Measurements from ENCODE around the gene CILP2.

Gene CILP2, protein sequence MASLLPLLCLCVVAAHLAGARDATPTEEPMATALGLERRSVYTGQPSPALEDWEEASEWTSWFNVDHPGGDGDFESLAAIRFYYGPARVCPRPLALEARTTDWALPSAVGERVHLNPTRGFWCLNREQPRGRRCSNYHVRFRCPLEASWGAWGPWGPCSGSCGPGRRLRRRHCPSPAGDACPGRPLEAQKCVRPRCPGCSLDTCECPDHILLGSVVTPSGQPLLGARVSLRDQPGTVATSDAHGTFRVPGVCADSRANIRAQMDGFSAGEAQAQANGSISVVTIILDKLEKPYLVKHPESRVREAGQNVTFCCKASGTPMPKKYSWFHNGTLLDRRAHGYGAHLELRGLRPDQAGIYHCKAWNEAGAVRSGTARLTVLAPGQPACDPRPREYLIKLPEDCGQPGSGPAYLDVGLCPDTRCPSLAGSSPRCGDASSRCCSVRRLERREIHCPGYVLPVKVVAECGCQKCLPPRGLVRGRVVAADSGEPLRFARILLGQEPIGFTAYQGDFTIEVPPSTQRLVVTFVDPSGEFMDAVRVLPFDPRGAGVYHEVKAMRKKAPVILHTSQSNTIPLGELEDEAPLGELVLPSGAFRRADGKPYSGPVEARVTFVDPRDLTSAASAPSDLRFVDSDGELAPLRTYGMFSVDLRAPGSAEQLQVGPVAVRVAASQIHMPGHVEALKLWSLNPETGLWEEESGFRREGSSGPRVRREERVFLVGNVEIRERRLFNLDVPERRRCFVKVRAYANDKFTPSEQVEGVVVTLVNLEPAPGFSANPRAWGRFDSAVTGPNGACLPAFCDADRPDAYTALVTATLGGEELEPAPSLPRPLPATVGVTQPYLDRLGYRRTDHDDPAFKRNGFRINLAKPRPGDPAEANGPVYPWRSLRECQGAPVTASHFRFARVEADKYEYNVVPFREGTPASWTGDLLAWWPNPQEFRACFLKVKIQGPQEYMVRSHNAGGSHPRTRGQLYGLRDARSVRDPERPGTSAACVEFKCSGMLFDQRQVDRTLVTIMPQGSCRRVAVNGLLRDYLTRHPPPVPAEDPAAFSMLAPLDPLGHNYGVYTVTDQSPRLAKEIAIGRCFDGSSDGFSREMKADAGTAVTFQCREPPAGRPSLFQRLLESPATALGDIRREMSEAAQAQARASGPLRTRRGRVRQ

DNA sequence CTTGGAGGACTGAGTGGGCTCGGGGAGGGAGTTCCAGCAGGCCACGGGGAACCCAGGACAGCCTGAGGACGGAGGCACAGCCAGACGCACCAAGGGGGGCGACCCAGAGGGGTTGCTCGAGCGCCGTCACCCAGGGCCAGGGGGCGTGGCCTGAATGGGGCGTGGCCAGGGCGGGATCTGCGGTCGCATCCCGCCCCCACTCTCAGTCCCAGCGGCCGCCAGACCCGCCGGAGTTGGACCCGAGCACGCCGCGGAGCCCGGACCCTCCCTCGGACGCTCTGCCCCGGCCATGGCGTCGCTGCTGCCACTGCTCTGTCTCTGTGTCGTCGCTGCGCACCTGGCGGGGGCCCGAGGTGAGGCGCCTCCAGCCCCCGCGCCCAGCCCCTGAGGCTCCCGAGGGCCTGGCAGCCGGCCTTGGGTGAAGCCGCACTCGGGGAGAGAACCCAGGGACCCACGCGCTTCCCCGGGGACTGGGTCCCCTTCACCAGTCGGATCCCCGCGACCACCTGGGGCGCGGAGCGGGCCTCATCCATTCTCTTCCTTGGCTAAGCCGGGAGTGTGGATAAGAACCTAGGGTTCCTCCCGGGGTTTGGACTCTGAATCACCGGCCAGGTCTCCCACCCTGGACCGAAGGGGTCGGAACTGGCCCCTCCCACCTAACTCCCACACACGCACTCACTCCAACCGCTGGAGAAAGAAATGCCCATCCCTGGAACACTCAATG is at the start of gene CILP2:
Gene CILP2 (plus strand): TSS at position 205 of the 724 bp plus-strand sequence. CDS start 85 bp downstream, at position 290.
- no peak for DNase-seq (ENCODE audit: low spot score)

DNA sequence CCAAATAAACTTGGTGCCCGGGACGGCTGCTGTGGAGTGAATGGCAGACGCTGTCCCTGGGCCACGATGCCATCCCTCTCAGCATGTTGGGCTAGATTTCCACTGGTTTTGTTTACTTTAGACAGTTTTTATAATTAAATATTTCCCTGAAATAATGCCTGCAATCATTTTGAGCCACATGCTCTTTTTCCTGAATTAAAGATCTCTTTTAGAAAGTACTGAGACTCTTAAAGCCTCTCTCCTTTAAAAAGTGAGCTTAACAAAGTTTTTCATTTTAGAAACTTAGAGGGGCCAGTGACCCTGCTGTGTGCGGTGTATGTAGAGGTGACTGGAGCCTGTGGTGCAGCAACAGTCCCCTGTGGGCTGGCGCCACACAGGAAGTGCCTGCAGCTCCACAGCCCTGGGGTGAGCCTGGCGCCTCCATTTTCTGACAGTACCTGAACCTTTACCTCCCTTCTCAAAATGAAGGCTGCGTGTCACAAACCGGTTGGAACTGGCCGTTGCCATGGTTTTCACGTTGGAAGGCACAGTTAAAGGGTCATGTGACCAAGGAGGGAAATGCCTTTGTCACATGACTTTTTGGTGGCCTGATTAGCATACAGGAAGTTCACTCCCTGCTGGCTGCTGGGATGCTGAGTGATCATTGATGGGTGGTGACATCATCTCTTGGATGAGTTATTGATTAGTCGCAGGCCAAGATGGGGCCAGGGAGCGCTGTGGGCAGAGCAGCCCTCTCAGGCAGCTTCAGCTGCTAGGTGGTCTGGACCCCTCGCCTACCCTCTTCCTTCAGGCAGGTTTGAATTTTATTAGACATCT is 49.0 kb upstream of the CILP2 start:
- DNase-seq (ENCODE audit: low spot score): peak; percentile 98

DNA sequence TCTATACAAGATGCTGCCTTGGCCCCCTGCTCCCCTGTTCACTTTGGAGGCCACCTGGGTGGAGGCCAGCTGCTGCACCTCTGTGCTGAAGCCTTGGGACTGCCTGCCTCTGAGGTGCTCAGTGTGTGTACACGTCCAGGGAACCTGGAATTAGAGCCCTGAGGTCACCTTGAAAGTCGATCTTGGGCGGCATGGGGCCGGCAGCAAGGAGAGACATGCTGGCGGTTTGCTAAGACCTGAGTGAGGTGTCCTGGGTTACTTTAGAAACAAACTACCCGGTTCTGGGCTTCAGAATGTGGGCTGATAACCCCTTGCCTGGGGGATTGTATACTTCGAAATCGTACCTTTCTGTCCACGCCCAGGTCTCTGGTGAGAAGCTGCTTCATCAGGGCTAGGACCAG is 48.3 kb upstream of the CILP2 start:
- peak; percentile 17 for DNase-seq (ENCODE audit: low spot score)

DNA sequence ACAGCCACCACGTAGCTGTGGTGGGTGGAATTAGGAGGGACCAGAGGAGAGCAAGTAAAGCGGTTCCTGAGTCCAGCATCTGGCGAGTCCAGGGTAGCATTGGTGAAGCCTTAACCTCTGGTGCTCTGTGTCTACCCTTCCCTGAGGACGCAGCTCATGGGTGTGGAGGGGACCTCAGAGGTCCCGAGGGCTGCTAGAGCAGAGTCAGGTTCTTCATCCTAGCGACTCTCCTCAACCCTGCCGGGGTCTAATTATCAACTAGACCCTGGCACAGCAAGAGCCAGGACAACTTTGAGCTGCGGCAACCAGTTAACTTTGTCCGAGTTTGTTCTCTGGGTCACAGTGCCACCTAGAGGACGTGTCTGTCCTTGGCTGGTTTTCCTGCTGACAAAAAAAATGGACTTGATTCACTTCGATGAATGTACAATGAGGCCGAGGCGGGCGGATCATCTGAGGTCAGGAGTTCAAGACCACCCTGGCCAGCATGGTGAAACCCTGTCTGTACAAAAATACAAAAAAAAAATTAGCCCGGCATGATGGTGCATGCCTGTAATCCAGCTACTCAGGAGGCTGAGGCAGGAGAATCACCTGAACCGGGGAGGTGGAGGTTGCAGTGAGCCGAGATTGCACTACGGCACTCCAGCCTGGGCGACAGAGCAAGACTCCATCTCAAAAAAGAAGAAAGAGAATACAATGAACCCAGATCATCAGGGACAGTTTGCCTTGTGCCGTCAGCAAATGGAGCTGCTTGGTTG is 47.7 kb upstream of the CILP2 start:
- DNase-seq (ENCODE audit: low spot score): peak; percentile 85

DNA sequence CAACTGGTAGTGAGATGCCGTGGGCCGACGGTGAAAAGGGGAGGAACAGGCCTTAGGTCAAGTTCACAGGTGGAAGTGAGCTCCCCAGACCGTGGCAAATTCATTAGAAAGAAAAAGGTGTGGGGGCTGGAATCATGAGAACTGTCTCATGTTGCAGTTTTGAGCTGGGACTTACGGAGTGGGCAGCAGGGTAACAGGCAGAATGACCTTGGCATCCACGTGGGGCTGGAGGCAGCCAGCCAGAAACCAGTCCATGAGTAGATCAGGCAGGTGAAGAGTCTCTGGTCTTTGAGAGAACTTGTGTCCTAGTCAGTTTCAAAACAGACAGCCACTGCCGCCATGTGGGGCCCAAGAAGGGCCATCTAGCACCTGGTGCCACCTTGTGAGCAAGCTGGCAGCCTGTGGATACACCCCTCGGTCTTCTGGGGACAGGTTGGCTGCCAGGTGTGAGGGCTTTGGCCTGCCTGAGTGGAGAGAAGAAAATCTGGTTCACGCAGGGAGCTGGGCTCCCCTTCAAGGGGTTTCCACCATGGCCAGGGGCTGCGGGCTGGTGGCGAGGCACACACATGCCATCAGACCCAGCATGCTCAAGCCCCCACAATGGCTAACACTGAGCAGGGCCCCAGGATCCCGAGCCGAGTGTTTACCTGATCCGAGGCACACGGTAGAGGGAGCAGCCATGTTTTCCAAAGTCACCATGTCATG is 46.6 kb upstream of the CILP2 start:
- DNase-seq (ENCODE audit: low spot score): no peak

DNA sequence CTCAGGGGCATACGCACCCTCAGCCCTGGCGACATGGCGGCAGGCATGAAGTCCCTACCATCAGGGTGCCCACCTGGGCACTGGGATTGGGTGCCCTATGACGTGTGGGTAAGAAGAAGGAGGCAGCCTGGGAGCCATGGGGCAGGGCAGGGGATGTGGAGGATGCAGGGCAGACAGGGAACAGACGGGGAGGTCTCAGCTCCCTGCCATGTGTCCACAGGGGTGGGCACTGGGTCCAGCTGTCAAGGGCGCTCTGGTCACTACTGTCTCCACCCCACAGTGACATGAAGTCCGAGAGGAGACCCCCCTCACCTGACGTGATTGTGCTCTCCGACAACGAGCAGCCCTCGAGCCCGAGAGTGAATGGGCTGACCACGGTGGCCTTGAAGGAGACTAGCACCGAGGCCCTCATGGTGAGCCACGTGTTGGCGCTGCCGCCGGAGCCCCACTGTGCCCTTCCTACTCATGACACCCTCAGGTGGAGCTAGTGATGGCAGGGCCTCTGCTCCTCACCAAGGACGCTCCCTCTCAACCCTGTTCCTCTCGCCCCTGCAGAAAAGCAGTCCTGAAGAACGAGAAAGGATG is 45.9 kb upstream of the CILP2 start:
- no peak for DNase-seq (ENCODE audit: low spot score)

DNA sequence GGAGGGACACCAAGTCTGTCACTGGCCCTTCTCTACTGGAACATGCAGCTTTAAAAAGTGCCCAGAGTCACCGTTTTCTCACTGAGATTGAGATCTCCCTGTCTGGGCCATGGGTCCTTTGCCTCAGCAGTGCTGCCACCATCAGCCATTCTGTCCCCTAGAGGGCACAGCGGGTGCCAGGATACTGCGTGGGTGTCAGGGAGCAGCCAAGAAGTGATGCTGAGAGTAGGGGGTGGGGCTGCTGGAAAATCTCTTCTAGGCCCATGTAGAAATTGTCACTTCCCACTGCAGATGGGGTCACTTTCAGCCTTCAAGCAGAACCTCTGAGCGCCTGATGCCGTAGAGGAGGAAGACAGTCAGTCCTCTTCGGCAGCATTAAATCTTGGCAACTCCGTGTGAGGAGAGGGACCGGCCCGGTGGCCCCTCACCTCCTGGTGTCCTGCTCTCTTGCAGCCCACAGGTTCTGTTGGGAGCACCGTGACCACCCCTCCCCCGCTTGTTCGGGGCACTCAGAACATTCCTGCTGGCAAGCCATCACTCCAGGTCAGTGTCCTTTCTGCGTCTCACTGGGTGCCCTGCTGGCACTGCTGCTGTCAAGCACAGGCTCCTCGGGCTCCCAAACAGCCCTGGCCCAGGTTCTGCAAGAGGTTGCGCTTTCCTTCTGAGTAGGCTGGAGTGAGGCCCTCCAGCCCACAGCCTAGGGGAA is 44.1 kb upstream of the CILP2 start:
- no peak for DNase-seq (ENCODE audit: low spot score)

DNA sequence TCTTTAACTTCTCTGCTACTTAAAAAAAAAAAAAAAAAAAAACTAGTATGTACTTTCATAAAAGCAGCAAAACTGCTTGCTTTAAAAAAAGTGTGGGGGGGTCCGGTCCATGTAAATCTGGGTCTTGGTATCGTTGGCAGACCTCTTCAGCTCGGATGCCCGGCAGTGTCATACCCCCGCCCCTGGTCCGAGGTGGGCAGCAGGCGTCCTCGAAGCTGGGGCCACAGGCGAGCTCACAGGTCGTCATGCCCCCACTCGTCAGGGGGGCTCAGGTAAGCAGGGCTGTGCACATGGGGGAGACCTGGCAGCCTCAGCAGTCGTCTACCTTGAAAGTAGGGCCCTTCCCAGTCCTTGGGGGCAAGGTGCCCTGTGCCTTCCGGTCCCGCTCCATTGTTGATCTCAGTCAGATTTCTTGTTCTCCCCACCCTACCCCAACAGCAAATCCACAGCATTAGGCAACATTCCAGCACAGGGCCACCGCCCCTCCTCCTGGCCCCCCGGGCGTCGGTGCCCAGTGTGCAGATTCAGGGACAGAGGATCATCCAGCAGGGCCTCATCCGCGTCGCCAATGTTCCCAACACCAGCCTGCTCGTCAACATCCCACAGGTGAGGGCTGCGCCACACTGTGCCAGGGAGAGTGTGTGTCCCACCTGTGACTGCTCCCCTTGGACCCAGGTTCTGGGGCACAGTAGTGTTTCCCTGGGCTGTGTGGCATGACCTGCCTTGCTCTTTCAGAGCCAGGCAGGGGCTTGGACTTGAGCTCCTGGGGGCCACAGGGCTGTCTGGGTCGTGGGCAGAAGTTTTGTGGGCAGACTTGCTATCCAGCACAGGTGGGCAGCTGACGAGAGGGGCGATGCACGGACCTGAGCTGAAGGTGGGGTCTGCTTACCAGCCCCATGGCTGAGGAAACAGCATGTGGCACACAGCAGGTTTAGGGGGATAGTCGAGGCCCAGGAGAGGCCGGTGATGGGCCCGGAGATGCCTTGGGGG is 42.2 kb upstream of the CILP2 start:
- DNase-seq (ENCODE audit: low spot score): no peak

DNA sequence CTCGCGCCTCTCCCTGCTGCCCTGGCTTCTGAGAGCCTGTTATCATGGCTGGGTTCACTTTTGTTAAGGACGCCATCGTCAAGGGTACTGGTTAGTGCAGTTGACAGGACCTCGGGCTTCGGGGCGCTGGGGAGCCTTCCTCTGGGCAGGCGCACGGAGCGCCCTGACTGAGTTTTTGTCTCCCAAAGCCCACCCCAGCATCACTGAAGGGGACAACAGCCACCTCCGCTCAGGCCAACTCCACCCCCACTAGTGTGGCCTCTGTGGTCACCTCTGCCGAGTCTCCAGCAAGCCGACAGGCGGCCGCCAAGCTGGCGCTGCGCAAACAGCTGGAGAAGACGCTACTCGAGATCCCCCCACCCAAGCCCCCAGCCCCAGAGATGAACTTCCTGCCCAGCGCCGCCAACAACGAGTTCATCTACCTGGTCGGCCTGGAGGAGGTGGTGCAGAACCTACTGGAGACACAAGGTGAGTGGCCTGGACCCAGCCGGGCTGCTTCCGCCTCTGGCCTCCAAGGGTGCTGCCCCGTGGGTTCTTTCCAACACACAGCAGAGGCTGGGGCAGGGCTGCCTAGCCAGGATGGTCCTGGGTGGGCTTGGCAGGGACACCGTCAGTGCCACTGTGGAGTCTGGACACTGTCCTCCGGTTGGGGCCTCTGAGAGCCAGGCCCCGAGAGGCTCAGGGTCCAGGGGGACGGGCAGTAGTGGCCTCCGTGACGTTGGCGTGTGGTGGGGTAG is 39.6 kb upstream of the CILP2 start:
- DNase-seq (ENCODE audit: low spot score): no peak

DNA sequence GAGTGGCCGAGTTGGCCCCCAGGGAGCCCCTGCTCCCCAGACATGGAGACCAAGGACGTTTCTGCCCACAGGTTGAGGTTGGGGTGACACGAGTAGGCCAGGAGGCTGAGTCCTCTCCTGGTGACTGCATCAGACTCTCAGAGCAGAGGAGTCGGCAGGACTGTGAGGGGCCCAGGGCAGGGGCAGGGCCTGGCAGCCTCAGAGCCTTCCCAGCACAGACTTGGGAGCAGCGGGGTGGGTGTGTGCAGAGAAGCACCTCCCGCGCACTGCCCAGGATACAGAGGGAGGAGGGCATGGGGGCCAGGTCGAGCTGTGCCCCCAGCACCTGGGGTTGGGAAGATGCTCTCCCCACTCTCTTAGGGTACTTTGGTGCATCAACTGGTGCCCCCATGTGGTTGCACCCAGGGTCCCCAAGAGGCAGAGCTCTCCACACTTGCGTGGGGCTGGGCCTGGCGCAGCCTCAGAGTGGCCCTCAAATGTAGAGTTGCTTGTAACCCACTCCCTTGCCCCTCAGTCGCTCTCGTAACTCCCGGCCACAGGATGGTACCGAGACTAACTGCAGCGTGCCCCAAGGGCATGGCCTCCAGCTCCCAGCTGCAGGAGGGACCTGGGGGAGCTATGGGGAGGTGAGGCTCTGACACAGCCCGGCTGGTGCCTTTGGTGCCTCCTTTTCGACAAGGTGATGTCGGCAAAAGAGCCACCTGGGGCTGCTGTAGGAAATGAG is 38.6 kb upstream of the CILP2 start:
- DNase-seq (ENCODE audit: low spot score): no peak

DNA sequence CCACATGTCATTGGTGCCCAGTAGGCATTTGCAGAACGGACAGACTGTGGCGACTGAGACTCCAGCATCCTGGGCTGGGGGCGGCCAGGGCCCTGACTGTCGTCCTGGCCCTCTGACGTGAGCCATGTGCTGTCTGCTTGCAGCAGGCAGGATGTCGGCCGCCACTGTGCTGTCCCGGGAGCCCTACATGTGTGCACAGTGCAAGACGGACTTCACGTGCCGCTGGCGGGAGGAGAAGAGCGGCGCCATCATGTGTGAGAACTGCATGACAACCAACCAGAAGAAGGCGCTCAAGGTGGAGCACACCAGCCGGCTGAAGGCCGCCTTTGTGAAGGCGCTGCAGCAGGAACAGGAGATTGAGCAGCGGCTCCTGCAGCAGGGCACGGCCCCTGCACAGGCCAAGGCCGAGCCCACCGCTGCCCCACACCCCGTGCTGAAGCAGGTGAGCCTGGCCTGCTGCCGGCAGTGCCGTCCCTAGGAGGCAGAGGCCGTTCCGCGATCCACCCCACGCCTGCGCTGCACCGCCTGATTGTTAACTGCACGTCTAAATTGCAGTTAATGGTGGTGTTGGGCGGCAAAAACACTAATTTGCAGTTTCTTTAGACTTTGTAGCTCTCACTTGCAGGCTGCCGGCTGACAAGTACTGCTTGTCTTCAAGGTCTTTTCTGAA is 37.0 kb upstream of the CILP2 start:
- no peak for DNase-seq (ENCODE audit: low spot score)

DNA sequence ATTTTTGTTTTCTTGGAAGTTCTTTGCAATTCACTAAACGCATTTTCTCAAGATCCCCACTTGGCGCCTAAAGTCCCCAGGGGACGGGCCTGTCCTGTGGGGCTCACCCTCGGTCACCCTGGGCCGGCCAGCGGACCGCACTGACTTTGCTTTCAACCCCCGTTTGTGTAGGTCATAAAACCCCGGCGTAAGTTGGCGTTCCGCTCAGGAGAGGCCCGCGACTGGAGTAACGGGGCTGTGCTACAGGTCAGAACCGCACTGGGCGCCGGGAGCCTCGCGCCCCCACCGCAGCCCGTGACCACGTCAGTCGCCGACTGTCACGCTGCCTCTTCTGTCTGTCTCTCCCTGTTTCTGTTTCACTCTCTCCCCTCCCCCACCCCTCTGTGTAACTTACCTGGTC is 36.3 kb upstream of the CILP2 start:
- DNase-seq (ENCODE audit: low spot score): no peak

DNA sequence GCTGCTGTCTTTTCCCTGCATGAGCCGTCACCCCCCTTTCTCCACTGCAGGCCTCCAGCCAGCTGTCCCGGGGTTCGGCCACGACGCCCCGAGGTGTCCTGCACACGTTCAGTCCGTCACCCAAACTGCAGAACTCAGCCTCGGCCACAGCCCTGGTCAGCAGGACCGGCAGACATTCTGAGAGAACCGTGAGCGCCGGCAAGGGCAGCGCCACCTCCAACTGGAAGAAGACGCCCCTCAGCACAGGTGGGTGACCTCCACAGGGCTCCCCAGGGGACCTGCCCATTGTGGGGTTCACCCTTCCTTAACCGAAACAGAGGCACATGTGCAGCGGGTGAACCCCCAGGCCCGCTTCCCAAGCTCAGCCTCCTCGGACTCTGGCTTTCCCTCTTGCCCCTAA is 35.8 kb upstream of the CILP2 start:
- DNase-seq (ENCODE audit: low spot score): no peak

DNA sequence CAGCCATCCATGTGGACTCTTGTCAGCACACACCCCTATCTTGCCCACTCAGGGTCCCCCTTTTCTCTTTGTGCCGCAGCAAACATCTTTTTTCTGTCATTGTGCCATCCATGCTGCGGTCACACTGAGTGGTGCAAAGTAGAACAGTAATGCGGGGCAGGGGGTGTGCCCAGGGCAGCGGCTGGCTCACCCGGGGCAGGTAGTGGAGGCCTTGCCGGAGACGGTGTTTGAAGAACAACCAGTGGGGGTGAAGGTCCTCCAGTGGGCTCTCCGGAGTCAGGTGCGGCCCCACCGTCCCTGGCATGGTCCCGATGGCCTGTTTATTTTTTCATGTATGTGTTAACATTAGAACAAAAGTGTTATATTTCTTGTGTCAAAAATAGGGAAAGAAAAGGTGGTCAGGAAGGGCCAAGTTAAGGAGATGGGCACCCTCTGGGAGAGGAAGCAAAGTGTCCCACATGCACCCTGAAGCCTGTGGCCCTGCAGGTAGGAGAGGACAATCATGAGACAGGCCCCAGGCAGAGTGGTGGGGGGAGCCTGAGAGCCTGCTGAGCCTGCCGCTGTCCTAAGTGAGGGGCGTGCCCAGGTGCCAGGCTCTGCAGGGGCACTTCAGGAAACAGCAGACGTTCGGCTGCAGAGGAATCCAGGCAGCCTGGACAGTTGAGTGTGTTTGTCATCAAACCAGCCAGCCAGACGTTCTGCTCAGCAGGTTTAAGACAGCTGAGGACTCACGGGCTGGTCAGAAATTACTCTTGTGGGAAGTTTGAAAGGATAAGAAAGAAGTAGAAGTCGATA is 35.1 kb upstream of the CILP2 start:
- no peak for DNase-seq (ENCODE audit: low spot score)
